Activated naive CD4-positive, alpha-beta T cell treated with anti-CD3 and anti-CD28 coated beads, Interleukin-2, amount 50 U/mL, for 16 hours (primary cell): ENCODE results near the gene PFKFB3.
"Not testable (repeated sequence)": the region's sequence is repeated elsewhere in the genome, so short reads cannot be mapped to it uniquely, and the experiment has no call there.

Experiments
- DNase-seq: peaks from one replicate; pipeline ENCODE4 v3.0.0-alpha.2; 2020

The PFKFB3 gene

GRCh38 chr10:6221971-6222751, 19.4 kb downstream of the PFKFB3 start:
- DNase-seq = no peak

- no peak for DNase-seq
Observed at GRCh38 chr10:6222755-6223154, 20.0 kb downstream of the PFKFB3 start.

- DNase-seq = no peak
Observed at GRCh38 chr10:6223981-6224380, 21.2 kb downstream of the PFKFB3 start.

- DNase-seq = no peak
Observed at GRCh38 chr10:6224781-6225180, 22.0 kb downstream of the PFKFB3 start.

- no peak for DNase-seq
Observed at GRCh38 chr10:6225263-6225814, 22.6 kb downstream of the PFKFB3 start.

GRCh38 chr10:6226216-6226615, 23.5 kb downstream of the PFKFB3 start:
- DNase-seq = no peak

GRCh38 chr10:6227346-6227745, 24.6 kb downstream of the PFKFB3 start:
- DNase-seq = no peak

GRCh38 chr10:6228010-6228511, 25.3 kb downstream of the PFKFB3 start:
- DNase-seq = no peak

GRCh38 chr10:6228647-6229046, 25.9 kb downstream of the PFKFB3 start:
- no peak for DNase-seq

- DNase-seq = no peak
Observed at GRCh38 chr10:6229290-6229689, 26.6 kb downstream of the PFKFB3 start.

- no peak for DNase-seq
Observed at GRCh38 chr10:6229746-6230145, 27.0 kb downstream of the PFKFB3 start.

- no peak for DNase-seq
Observed at GRCh38 chr10:6230315-6230714, 27.6 kb downstream of the PFKFB3 start.

- no peak for DNase-seq
Observed at GRCh38 chr10:6231146-6231545, 28.4 kb downstream of the PFKFB3 start.

GRCh38 chr10:6231730-6232129, 29.0 kb downstream of the PFKFB3 start:
- no peak for DNase-seq

- DNase-seq = no peak
Observed at GRCh38 chr10:6232225-6232807, 29.6 kb downstream of the PFKFB3 start.

GRCh38 chr10:6232846-6233724, 30.4 kb downstream of the PFKFB3 start:
- DNase-seq = no peak

GRCh38 chr10:6233725-6234277, 31.1 kb downstream of the PFKFB3 start:
- DNase-seq = no peak

GRCh38 chr10:6234371-6234770, 31.6 kb downstream of the PFKFB3 start:
- DNase-seq = no peak

- no peak for DNase-seq
Observed at GRCh38 chr10:6236349-6237198, 33.8 kb downstream of the PFKFB3 start.

- no peak for DNase-seq
Observed at GRCh38 chr10:6237199-6237530, 34.4 kb downstream of the PFKFB3 start.

GRCh38 chr10:6238587-6239212, 36.0 kb downstream of the PFKFB3 start:
- not testable (repeated sequence) for DNase-seq
